Cardiac fibroblast (primary cell): ENCODE results near the gene CENPB.

Source experiments
- DNase-seq, 2 donors: peaks; one replicate each; pipeline versions ENCODE4 v3.0.0 to v3.0.0-alpha.2; 2010; ENCODE audit warnings: low read depth in 2 of 2
- H3K4me3 ChIP-seq, 2 donors: replicated peaks in 1 of 2; 1 replicate in 1 of 2; 2 replicates in 1 of 2; pipeline ENCODE4 v1.5.1; 2011; ENCODE audit warnings: low read depth in 2 of 2, low read length in 2 of 2, mild to moderate bottlenecking in 2 of 2, moderate library complexity in 1 of 2
- TF ChIP-seq, protein P1 (sequence below): IDR thresholded peaks from one replicate; pipeline ENCODE4 v1.5.1; 2011; ENCODE audit warnings: low read depth, mild to moderate bottlenecking, low read length, inconsistent platforms

Gene CENPB

GRCh38 chr20:3821996-3822395 lies 35.5 kb upstream of the CENPB start:
- TF ChIP-seq, protein P1, sequence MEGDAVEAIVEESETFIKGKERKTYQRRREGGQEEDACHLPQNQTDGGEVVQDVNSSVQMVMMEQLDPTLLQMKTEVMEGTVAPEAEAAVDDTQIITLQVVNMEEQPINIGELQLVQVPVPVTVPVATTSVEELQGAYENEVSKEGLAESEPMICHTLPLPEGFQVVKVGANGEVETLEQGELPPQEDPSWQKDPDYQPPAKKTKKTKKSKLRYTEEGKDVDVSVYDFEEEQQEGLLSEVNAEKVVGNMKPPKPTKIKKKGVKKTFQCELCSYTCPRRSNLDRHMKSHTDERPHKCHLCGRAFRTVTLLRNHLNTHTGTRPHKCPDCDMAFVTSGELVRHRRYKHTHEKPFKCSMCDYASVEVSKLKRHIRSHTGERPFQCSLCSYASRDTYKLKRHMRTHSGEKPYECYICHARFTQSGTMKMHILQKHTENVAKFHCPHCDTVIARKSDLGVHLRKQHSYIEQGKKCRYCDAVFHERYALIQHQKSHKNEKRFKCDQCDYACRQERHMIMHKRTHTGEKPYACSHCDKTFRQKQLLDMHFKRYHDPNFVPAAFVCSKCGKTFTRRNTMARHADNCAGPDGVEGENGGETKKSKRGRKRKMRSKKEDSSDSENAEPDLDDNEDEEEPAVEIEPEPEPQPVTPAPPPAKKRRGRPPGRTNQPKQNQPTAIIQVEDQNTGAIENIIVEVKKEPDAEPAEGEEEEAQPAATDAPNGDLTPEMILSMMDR, result no peak
- H3K4me3 ChIP-seq, result no peak overlapping the region
- DNase-seq, result no peak

DNA sequence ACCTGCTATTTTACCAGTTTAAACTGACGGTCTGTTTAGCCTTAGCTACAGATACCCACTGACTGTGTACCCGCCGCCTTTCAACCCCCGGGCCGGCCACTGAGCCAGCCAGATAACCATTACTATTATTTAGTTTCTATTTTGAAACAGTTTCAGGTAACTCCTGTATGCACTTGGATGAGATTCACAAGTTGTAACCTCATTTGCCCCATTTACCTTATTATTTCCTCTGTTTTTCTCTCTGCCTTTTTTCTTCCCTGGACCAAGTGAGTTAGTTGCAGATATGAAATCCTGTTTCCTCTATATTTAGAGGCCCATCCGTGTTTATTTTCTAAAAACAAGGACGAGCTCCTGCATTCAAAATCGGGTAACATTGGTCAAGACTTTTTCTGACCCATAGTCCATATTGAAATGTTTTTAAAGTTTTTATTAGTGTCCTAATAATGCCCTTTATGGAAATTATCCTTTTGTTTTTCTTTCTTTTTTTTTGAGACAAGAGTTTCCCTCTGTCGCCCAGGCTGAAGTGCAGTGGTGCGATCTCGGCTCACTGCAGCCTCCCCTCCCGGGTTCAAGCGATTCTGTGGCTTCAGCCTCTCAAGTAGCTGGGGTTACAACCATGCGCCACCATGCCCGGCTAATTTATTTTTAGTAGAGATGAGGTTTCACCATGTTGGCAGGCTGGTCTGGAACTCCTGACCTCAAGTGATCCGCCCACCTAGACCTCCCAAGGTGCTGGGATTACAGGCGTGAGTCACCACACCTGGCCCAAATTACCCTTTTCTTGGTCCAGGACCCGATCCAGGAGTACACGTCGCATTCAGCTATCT lies 34.6 kb upstream of the CENPB start:
- H3K4me3 ChIP-seq, result peak overlapping the region; percentile 66 to 71
- TF ChIP-seq, protein P1, result no peak
- no peak for DNase-seq

GRCh38 chr20:3820048-3820900 lies 33.7 kb upstream of the CENPB start, which contains the start of gene AP5S1:
Gene AP5S1, plus strand, starts transcription at chr20:3820547. Its CDS starts 1,571 bp downstream, at chr20:3822118.
- peak; percentile 97 to 98 for DNase-seq
- peak within 1 kb of the TSS; percentile 66 to 71 for H3K4me3 ChIP-seq
- TF ChIP-seq, protein P1, result peak; percentile 41

GRCh38 chr20:3819411-3820047 lies 33.0 kb upstream of the CENPB start:
- peak overlapping the region; percentile 29 to 71 for H3K4me3 ChIP-seq
- TF ChIP-seq, protein P1, result no peak
- DNase-seq, result no peak

- TF ChIP-seq, protein P1, result peak; percentile 81
- peak; percentile 86 to 89 for DNase-seq
- H3K4me3 ChIP-seq, result no peak overlapping the region
These were observed 31.9 kb upstream of the CENPB start for GRCh38 chr20:3818155-3819151.
